Activated CD4-positive, CD25-positive, alpha-beta regulatory T cell treated with anti-CD3 and anti-CD28 coated beads, Interleukin-2, amount 50 U/mL, for 24 hours (primary cell): ENCODE measurements around the gene HAO1.
"Not testable (repeated sequence)": the region's sequence is repeated elsewhere in the genome, so short reads cannot be mapped to it uniquely, and the experiment has no call there.

ENCODE experiments used
- ATAC-seq, 2 donors: fragments of 150-1000 bp; cut with Tn5 transposase; one replicate each; pipeline ENCODE4 v1.10.0; 2021; ENCODE audit warnings: mild to moderate bottlenecking in 1 of 2, moderate library complexity in 1 of 2

Gene HAO1

GRCh38 chr20:7850775-7851490, 89.3 kb downstream of the HAO1 start:
- no peak for ATAC-seq

GRCh38 chr20:7849675-7850074, 90.6 kb downstream of the HAO1 start:
- no peak for ATAC-seq

- no peak for ATAC-seq
Observed at GRCh38 chr20:7848351-7848750, 91.9 kb downstream of the HAO1 start.

- no peak for ATAC-seq
Observed at GRCh38 chr20:7843613-7844012, 96.6 kb downstream of the HAO1 start.

GRCh38 chr20:7841971-7842310, 98.3 kb downstream of the HAO1 start:
- ATAC-seq = no peak

GRCh38 chr20:7841291-7841970, 98.8 kb downstream of the HAO1 start:
- ATAC-seq = no peak

GRCh38 chr20:7836076-7836475, 104.2 kb downstream of the HAO1 start:
- no peak for ATAC-seq

- not testable (repeated sequence) for ATAC-seq
Observed at GRCh38 chr20:7834441-7834840, 105.8 kb downstream of the HAO1 start.
